A204.1 (cell line): ENCODE measurements around the gene SOSTDC1.
"Not testable (repeated sequence)": the region's sequence is repeated elsewhere in the genome, so short reads cannot be mapped to it uniquely, and the experiment has no call there.

Source experiments
- FAIRE-seq: peaks from 2 replicates; lab custom pipeline; 2012; peaks lifted over from hg19 to GRCh38; lab: Jason Lieb, UNC

Gene SOSTDC1

DNA sequence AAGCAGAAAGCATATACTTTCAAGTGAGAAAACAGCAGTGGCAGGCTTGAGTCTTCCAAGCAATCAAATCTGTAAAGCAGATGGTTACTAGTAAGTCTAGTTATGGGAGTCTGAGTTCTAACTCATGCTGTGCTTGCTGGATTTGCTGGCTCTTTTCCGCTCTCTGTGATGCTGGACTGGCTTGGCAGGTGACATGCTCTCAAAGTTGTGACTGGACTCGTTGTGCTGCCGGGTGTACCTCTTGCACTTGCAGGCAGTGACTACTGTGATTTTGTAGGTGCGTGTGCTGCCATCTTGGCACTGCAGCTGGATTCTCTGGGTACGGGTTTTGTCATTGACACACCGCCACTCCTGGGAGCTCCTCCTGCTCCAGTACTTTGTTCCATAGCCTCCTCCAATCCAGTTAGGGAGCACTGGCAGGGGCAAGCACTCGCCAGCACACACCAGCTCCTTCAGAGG lies 3.1 kb downstream of the SOSTDC1 start:
- no peak for FAIRE-seq

DNA sequence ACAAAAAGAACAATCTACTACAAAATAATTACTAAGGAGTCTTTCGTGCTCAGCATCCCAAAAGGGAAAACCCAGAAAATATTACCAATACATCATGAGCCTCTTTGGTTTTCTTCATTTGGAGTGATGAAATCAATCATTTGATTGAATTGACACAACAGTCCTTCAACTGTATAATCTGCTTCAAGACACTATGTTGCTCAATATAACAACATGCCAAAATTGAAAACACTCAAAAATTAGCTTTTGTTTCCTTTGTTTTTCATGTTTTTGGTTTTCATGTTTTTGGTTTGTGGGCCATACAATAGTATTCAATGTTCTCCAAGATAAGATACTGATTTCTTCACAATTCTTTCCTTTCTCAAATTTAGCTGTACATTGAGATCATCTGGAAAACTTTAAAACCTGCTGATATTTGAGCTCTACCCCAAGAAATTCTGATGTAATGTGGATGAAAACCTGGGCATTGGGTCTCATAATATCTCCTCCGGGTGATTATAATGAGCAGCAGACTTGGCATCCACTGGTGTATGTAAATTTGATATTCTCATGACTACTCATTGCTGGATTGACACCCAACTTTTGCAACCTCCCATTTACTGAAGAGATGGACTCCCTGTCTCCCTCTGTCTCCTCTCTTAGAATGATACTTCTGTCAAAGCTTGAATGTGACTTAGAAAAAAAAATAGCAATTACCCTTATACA lies 4.6 kb downstream of the SOSTDC1 start:
- no peak for FAIRE-seq

DNA sequence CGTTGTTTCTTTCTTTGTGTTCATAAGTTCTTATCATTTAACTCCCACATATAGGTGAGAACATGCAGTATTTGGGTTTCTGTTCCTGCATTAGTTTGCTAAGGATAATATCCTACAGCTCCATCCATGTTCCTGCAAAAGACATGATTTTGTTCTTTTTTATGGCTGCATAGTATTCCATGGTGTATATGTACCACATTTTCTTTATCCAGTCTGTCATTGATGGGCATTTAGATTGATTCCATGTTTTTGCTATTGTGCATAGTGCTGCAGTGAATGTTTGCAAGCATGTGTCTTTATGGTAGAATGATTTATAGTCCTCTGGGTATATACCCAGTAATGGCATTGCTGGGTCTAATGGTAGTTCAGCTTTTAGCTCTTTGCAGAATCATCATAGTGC lies 9.2 kb downstream of the SOSTDC1 start:
- not testable (repeated sequence) for FAIRE-seq

DNA sequence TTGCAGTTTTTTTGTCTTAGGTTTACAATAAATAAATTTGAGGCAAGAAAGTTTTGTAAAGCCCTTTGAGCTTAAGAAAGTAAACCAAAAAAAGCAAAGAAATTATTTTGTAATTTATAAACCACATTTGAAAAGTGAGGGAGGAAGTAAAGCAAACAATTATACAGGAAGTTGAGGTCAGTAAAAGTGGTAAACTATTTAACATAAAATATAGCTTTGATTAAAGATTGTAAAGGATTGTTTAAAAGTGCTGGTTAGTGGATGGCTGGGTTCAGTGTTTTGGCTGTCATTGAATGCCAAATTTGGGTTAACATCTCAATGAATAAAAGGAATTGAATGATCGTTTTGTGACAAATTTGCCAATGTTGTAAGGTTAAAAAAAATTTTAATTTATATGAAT lies 9.9 kb downstream of the SOSTDC1 start:
- FAIRE-seq: no peak

DNA sequence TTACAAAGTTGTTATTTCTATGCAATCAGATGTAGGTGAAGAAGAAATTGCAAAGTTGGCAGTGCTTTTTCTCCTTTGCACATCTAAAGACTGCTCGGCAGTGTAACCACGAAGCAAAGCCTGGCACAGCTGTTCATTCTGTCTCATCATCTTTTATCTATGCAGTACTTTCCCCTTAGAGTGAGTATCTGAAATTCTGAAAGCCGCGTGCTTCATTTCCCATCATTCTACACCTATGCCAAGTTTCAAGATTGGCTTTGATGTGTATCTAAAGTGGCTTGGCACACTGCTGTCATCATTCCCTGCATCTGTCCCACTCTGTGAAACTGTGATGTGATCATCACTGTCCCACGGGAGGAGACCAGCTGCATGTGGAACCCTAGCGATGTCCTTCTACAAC lies 15.2 kb downstream of the SOSTDC1 start:
- no peak for FAIRE-seq

DNA sequence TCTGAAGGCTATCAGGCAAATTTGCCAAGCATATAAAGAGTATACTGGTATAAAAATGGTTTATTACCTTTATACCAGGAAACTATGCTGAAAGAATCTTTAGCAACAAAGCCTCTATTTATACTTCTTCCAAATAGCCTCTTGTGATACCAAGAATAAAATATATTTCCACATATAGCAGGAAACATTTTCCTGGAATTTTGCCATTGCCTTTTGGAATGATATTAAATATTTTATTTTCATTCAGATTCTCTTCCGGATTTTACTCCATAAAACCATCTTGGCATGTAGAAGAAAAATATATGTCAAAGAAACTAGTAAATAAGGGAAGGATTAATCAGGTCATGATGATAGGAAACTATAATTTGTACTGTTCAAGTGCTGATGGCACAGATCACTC lies 17.7 kb downstream of the SOSTDC1 start:
- FAIRE-seq: no peak

DNA sequence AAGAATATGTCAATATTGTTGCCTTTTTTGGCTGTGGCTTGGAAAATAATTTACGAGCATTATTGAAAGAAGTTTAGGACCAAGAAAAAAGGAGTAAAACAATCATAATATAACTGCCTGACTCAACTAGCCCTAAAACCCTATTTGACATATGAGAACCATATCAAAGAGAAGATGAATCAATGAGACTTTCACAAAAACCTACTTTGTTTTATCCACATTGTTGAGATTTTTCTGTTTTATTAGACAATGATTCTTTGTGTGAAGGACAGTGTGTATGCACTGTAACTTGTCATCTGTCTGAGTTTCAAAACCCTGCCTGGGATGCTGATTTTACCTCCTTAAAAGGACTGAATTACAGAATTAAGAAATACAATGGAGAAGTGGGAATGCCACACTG lies 19.0 kb downstream of the SOSTDC1 start:
- FAIRE-seq: no peak

DNA sequence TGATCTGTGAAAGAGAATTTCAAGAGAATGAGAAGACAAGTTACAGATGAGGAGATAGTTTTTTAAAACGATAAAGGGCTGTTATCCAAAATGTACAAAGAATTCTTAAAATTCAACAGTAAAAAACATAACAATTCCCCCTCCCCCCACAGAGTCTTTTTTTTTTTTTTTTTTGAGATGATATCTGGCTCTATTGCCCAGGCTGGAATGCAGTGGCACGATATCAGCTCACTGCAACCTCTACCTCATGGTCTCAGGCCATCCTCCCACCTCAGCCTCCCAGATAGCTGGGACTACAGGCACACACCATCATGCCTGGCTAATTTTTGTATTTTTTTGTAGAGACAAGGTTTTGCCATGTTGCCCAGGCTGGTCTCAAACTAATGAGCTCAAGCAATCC lies 21.7 kb downstream of the SOSTDC1 start:
- FAIRE-seq: not testable (repeated sequence)

DNA sequence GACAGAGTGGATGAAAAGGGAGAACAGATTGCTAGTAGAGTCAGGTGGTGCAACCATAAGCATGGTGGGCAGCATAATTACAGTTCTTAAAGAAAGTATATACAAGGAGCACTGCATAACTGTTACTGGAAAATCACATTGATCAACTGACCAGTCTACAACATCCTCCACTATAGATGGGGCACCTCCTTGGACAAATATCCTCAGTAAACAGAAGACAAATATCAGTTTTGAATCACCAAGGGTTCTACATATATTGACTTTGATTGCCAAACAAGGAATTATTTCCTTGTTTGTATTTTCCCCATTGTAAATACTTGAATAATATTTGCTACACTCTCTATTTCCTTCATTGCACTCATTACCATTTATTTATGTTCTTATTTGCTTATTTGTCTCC lies 26.6 kb downstream of the SOSTDC1 start:
- FAIRE-seq: no peak

DNA sequence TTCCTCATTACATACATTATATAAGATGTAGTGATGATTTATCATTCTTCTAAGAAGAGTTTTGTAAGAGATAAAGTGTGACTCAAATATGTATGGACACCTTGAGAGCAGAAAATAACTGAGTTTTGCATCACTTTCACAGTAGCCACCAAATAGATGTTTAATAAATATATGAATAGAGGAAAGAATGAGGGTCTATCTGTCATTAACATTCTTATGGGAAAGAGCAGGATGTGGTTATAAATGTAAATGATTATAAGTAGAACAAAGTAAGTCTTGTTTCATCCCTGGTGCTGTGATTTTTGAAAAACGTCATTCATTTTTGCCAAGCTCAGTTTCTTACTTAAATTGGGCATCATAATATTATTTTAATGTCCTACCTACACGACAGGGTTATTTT lies 29.2 kb downstream of the SOSTDC1 start:
- FAIRE-seq: no peak

DNA sequence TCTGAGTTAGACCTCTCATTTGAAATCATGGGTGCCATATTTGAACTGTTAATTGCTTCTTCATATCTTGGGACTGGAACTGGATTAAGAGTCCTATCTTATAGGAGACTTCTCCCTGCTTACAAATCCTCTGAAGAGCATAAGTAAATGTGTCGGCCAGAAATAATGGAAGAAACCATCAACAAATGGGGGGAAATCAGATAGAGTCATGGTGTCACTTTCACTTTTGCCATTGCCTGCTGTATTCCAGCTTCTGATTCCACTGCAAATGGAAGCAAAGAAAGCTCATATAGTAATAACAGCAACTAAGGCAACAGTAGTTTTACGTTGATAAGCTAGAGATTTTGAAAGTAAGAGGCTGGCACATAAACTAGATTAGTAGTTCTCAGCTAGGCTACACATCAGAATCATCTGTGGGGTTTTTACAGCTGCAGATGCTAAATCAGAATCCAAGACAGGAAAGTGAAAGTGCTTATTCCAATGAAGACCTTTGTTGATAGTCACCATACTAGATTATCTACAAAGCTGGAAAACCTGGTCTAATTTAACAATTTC lies 31.9 kb downstream of the SOSTDC1 start:
- FAIRE-seq: no peak

DNA sequence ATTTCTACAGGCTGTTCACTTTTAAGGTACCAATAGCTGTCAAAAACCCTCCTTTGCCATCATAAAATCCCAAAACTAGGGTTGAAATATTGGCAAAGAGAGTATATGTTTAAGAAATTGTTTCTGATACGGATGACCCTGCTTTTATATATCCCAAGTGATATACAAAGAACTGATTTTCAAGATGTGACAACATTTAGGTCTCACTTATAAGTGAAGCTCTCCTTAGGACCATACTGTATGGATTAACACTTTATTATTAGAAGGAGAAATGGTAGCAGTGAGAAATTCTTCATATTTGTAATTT lies 33.2 kb downstream of the SOSTDC1 start:
- FAIRE-seq: no peak

DNA sequence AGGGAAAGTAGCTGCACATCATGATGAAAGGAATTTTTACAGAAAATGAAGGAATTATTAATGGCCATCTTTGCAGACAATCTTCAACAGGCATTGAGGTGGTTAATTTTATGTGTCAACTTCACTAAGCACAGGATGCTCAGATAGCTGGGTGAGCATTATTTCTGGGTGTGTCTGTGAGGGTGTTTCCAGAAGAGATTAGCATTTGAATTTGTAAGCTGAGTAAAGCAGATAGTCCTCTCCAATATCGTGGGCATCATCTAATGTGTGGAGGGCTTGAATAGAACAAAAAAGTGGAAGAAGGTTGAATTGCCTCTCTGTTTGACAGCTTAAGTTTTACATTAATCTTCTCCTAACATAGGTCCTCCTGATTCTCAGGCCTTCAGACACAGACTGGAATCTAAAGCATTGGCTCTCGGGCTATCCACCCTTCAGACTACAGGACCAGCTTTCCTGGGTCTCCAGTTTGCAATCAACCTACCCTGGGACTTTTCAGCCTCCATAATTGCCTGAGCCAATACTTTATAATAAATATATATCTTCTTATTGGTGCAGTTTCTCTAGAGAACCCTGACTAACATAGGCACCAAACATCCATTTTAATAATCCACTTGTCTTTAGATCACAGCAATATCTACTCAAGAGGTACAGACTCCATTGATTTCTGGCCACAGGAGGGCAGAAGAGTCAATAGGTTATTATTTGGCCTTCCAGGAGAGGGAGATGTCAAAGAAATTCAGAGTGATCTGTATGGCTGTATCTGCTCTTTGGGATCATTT lies 33.7 kb downstream of the SOSTDC1 start:
- FAIRE-seq: peak; percentile 90

DNA sequence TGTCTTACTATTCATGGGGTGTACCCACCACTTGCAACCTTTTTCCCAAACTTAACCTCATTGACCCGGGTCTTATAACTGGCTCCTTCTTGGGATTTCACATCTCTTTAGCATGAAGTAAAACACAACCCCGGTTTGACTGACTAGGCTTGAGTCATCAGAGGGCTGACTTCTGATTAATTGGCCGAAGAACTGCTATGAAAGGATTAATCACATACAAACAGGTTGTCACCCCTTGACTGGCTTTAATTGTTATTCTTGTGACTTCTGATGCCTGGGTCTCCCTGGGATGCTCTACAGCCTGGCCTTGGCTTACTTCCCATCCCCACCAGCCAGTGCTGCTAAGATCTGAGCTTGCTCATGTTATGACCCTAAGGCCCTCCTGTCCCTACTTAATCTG lies 35.4 kb downstream of the SOSTDC1 start:
- FAIRE-seq: no peak

DNA sequence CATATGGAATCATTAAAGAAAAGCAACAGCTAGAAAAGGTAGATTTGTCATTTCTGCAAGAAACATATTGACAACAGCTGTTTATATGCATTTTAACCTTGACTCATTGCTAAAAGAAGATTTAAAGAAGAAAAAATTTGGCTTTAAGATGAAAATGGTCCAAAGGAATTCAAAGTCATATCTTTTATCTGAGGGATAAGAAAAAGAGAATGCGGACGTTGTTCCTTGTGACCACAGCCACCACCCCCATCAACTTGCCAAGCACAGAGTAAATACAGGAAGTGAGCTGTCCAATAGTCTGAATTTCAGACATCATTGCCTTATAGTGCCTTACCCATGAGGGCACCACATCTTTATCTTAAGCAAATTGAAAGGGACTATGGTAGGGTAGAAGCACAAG lies 36.9 kb downstream of the SOSTDC1 start:
- FAIRE-seq: no peak

DNA sequence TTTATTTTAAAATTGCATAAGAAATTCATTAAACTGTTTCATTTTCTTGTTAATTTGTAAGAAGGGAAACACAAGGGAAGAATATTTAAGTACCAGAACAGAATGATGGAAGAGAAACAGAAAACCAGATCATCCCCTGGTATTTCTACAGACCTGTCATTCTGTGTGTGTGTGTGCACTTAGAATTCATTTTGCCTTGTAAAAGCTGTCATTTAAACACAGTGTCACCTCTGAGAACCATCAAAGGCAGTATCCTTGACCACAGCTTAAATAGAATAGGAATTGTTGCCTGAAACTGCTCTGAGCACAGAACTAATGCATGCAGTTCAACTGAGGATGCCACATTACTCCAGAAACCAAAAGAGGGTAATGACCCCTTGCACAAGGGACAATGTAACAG lies 37.4 kb downstream of the SOSTDC1 start:
- no peak for FAIRE-seq

DNA sequence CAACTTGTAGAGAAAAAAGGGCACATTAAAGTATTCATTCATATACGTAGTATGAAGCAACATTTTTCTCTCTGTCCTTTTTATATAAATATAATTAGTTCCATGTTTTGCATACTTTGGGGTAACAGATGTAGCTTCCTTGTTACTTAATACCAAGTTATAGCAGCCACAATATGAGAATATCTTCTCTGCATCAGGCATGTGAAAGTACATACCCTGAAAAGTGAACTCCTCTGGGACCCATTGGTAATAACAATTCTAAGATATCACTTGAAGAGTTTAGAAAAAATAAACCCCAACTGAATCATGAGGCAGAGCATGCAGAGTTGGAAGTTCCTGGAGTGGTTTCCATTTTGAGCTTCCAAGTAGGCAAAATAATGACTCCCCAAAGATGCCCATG lies 41.8 kb downstream of the SOSTDC1 start:
- no peak for FAIRE-seq

DNA sequence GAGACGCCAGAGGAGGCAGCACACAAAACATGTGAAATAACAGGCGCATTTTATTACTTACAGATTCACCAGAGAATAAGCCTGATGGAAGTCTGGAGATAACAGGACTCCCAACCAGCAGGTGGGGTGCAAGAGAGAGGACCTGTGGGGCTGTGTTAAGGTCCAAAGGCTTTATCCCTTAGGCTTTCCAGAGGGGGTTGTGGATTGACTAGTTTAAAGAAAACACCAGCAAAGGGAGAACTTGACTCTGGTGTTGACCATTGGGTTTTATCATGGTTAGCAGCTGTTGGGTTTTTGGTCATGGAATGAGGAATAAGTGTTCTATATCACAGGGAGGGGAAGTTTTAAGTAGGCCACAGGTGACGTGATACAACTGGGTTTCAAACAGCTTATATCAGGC lies 42.6 kb downstream of the SOSTDC1 start:
- FAIRE-seq: no peak

DNA sequence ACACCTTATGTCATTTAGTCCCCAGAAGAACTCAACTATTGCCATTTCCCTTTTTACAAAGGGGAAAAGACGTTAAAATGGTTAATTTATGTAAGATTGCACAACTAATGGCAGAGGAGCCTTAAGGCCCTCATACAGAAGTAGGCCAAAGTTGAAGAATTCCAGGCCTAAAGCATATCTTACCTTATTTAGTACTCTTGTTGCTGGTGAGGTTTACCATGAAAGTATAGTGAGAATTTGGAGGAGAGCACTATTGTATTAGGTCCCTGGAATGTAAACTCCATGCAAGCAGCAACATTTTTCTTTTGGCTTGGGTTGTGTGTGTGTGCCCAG lies 43.5 kb downstream of the SOSTDC1 start:
- FAIRE-seq: no peak

DNA sequence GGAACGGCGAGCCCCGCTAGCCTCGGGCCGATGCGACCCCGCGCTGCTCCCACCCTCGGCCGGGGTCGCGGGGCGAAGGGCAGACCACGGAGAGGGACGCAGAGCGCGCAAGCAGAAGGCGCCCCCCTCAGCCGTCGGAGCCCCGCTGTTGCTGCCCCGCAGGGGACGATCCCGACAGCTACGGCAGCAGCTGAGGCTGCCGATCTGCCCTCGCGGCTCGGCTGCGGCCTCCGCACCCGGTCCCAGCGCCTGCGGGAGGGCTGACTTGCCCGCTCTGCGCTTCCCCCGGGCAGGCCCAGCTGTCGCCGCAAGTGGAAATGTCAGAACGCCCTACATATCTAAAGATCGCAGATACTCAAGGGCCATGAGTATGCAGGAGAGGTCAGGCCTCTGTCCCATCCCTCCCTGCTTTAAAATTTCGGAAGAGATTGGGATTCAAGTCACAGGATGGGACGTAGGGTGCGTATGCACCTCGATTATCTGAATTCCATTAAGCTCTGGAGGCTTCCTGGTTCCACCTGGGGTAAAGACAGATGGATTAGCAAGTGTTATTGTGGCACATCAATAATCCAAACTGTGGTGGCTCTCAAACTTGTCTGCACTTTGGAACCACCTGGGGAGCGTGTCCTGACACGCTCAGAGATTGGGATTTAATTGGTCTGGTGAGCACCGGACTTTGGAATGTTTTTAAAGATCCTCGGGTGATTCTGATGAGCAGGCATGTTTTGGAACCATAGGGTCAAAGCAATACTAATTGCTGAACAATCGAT lies 44.0 kb downstream of the SOSTDC1 start, which contains the start of gene CRPPA:
Gene CRPPA (minus strand): TSS at position 206 of the 770 bp plus-strand sequence. CDS start 216 bp downstream, outside the sequence.
- FAIRE-seq: no peak

DNA sequence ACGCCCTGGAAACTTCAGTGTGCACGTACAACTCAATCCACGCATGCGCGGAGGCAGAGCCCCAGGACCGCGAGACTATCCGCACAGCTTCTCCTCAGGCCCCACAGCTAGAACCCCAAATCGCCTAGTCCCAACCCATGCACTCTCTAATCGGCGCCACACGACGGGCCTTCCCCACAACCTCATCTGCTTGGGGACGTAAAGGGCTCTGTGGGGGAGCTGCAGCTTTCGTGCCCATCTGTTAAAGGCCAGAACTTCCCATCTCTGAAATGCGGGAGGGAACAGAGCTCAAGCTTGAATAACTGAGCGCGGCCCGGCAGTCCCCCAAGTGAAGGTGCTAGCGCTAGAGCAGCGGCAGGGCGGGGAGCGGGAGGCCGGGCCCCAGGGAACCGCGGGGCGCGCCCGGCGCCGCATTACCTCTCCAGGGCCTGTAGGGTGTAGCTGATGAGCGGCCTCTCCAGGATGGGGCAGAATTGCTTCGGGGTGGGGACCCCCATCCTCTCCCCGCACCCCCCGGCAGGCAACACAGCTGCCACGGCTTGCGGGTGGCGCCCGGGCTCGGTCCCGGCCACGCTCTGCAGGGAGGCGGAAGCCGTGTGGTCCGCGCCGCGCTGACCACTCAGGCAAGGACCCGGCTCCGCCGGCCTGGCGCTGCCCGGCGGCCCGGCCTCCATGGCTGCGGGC lies 44.7 kb downstream of the SOSTDC1 start:
- no peak for FAIRE-seq

DNA sequence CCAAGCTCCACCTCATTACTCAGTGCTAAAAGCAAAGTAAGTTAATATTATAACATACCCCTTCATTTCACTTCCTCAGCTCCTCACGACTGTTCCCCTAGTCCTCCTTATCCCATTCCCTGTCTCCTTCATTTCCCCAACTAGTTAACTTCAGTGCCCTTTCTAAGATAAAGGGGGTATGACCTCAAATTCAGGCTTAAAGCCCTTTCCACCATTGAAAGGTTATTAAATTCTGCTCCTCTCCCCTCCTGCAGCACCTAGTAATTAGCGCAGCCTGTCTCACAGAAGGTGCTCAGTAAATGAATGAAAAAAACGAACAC lies 45.2 kb downstream of the SOSTDC1 start:
- no peak for FAIRE-seq

DNA sequence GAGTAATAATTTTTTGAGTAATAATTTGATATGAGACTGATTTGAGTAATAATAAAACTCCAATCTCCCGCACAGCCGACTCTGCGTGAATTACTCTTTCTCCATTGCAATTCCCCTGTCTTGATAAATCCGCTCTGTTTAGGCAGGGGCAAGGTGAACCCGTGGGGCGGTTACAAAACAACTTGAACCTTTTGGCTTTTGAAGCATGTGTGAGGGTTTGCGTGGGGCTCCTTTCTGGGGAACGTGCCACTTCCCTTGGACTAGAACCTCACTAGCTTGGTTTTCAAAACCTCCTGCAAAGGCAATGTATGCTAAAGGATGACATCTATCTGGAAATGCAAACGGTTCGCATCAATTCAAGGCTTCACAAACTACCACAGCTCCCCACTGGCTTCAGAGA lies 45.7 kb downstream of the SOSTDC1 start:
- no peak for FAIRE-seq
